Astrocyte of the spinal cord (primary cell): ENCODE measurements around the gene PLA2G4D.

Source experiments
- DNase-seq: peaks from one replicate; pipeline ENCODE4 v3.0.0; 2011; ENCODE audit warnings: low read depth, low spot score
- H3K4me3 ChIP-seq: 2 replicates; pipeline ENCODE4 v1.5.1; 2011; ENCODE audit warnings: low read depth, mild to moderate bottlenecking, low read length, moderate library complexity
- in situ Hi-C: cut with HindIII; loops from 2 replicates; pipeline ENCODE4 v1.10.0; 2017; ENCODE audit warnings: low sequenced_read_pairs
- TF ChIP-seq, protein P1 (sequence below): IDR thresholded peaks from 2 replicates; pipeline ENCODE4 v1.5.1; 2012; ENCODE audit warnings: low read depth, mild to moderate bottlenecking, low read length, inconsistent platforms

The PLA2G4D gene

DNA sequence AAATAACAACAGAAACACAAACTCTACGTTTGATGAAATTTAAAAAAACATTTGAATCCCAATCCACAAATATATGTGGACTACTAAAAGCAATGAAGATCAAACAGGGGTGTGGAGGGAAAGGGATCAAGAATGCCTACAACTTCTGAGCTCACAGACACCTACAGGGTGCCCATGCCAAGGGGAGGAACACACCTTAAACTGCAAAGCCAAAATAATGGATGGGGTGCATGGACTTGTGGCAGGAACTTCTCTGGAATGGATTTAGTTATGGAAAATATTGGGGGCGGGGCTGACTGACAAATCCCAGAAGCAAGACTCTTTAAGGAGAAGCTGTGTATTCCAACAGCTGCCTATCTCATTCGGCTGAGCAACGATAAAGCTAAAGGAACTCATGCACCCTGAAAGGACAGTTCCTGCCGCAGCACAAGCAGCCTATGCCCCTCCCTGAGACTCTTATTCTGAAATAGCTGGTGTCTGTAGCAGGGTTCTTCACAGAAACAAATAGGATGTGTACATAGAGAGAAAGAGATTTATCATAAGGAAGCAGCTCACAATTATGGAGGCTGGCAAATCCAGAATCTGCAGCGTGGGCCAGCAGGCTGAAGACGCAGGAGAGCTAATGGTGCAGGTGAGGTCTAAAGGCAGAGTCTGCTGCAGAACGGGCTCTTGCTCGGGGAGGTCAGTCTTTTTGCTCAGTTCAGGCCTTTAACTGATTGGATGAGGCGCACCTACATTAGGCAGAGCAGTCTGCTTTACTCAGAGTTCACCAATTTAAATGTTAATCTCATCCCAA, 24.5 kb upstream of the PLA2G4D start:
- TF ChIP-seq, protein P1, sequence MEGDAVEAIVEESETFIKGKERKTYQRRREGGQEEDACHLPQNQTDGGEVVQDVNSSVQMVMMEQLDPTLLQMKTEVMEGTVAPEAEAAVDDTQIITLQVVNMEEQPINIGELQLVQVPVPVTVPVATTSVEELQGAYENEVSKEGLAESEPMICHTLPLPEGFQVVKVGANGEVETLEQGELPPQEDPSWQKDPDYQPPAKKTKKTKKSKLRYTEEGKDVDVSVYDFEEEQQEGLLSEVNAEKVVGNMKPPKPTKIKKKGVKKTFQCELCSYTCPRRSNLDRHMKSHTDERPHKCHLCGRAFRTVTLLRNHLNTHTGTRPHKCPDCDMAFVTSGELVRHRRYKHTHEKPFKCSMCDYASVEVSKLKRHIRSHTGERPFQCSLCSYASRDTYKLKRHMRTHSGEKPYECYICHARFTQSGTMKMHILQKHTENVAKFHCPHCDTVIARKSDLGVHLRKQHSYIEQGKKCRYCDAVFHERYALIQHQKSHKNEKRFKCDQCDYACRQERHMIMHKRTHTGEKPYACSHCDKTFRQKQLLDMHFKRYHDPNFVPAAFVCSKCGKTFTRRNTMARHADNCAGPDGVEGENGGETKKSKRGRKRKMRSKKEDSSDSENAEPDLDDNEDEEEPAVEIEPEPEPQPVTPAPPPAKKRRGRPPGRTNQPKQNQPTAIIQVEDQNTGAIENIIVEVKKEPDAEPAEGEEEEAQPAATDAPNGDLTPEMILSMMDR, result no peak
- in situ Hi-C loops, result no loop called here
- no peak for DNase-seq
- no peak overlapping the region for H3K4me3 ChIP-seq

DNA sequence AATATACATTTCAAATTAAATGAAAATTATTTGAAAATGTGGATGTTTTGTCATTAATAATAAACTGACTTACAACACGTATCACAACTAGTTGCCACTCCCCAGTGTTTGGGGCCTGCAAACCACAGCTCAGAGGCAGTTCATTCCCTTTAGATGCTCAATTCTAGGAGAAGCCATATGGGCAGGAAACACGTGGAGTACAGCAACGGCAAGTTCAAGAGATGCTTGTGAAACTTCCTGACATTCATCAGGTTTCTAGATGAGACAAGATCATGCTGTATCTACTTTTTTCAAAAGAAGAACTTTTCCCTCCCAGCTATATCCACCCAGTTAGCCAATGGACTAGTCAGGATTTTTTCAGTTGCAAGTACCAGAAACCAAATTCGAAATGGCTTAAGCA, 17.6 kb upstream of the PLA2G4D start:
- in situ Hi-C loops, result no loop called here

DNA sequence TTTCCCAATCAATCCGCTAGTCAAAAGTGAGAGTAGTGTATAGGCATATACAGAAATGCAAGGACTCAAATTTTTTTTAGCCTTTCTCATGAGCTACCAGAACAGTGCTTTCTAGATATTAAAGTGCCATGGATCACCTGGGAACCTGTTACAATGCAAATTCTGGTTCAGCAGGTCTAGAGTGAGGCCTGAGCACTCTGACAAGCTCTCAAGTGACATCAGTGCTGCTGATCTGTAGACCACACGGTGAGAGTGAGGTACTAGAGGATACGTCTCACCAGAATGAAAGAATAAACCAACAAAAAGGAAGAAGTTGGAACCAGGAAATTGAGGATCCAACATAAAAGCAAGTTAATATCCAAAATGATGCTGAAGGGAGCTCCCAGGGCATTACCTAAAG, 16.0 kb upstream of the PLA2G4D start:
- TF ChIP-seq, protein P1, result no peak
- in situ Hi-C loops, result no loop called here
- no peak for DNase-seq
- H3K4me3 ChIP-seq, result no peak overlapping the region

More for the DNA sequence above, 17.6 kb upstream of the PLA2G4D start:
- no peak overlapping the region for H3K4me3 ChIP-seq
- DNase-seq, result no peak
- TF ChIP-seq, protein P1, result no peak

DNA sequence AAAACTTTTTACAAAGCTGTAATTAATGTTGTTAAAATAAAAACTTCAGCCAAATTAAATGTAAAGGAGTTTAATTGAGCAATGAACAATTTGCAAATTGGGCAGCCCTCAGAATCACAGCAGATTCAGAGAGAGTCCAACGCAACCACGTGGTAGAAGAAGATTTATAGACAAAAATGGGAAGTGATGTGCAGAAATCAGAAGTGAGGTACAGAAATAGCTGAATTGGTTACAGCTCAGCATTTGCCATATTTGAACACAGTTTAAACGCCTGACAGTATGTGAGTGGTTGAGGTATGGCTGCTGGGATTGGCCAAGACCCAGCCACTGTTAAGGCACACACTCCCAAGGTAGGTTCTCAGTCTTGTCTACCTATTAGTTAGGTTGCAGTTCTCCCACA, 14.4 kb upstream of the PLA2G4D start:
- H3K4me3 ChIP-seq, result no peak overlapping the region
- TF ChIP-seq, protein P1, result no peak
- in situ Hi-C loops, result no loop called here
- DNase-seq, result no peak

DNA sequence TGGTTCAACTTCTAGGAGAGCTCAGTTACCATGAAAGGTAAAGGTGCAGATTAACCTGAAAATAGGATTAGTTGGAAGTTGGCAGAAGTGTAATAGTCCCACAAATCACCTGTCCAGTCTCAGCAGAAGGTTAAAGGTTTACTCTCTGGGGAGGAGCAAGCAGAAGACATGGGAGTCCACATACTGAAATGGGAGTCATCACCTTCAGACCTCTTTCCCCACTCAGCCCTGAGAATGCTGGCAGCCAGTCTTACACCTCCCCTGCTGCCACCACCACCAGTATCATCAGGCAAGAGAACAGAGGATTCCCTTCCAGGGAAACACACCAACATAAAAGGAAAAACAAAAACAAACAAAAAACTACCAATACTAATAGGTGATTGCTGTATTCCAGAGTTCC, 13.8 kb upstream of the PLA2G4D start:
- no peak for DNase-seq
- TF ChIP-seq, protein P1, result no peak
- in situ Hi-C loops, result no loop called here
- no peak overlapping the region for H3K4me3 ChIP-seq

DNA sequence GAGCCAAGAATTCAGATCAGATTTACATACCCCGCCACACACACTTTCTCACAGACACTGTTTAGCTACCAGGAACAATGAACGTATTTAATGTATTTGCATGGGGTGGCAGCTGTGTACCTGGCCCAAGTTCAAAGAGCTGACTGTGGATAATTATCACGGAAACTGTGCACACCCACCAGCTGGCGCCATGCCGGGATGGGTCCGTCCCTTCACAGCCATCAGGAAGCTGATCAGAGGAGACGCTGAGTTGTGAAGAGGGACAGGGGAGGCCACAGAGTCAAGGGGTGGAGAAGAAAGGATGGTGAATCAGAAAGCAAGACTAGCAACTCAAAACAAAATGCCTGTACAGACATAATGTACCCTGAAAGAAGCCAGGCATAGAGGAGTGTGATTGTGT, 13.1 kb upstream of the PLA2G4D start:
- in situ Hi-C loops, result no loop called here
- DNase-seq, result no peak
- TF ChIP-seq, protein P1, result no peak
- no peak overlapping the region for H3K4me3 ChIP-seq
